Mucosa of rectum (tissue), 2 donors: ENCODE data around the gene RCSD1.

Experiments
- H3K27ac ChIP-seq, 2 donors: one replicate each; pipeline ENCODE4 v1.7.0; 2013; ENCODE audit warnings: inconsistent platforms in 2 of 2, low read depth in 2 of 2, low read length in 2 of 2
- H3K27me3 ChIP-seq, 2 donors: one replicate each; pipeline ENCODE4 v1.7.0; 2013; ENCODE audit warnings: low read length in 2 of 2; ENCODE audit not compliant: control insufficient read depth in 2 of 2, insufficient read depth in 2 of 2
- H3K36me3 ChIP-seq, 2 donors: one replicate each; pipeline ENCODE4 v1.7.0; 2013; ENCODE audit warnings: low read length in 2 of 2; ENCODE audit not compliant: control insufficient read depth in 2 of 2, insufficient read depth in 2 of 2
- H3K4me1 ChIP-seq, 2 donors: one replicate each; pipeline ENCODE4 v1.7.0; 2013; ENCODE audit warnings: low read length in 2 of 2, mild to moderate bottlenecking in 1 of 2; ENCODE audit not compliant: control insufficient read depth in 2 of 2, insufficient read depth in 2 of 2
- H3K4me3 ChIP-seq, 2 donors: one replicate each; pipeline ENCODE4 v1.7.0; 2013; ENCODE audit warnings: low read length in 2 of 2
- H3K9ac ChIP-seq, 2 donors: one replicate each; pipeline ENCODE4 v1.7.0; 2013; ENCODE audit warnings: low read length in 2 of 2, low read depth in 1 of 2, mild to moderate bottlenecking in 1 of 2
- H3K9me3 ChIP-seq, 2 donors: one replicate each; pipeline ENCODE4 v1.7.0; 2013; ENCODE audit warnings: low read length in 2 of 2; ENCODE audit not compliant: control insufficient read depth in 2 of 2
- donor health status: healthy.
- donor health status: Normal muscosa, but diverticular disease.

The RCSD1 gene

DNA sequence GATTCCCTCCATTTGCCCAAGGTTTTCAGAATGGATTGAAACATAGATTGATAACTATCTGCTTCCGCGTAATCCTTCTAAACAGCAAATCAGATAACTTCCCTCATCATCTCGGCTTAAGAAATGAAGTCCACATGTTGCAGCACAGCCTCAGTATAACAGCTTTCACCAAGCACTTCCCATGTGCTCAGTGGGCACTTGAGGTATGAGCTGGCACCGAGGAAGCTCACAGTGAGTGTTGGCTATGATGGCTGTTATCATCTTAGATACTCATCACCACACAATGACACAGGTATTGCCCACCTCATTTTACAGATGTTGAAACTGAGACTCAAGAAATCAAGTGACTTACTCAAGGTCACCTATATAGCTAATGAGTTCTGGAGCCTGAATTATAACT is 43.2 kb downstream of the RCSD1 start:
- no peak overlapping the region for H3K27ac ChIP-seq
- H3K9me3 ChIP-seq, result no peaks in the 10 kb centered on the region
- peaks cover 8 to 23% of the 10 kb centered on the region in 2 donors for H3K4me1 ChIP-seq
- H3K36me3 ChIP-seq, result peaks cover 0 to 11% of the 10 kb centered on the region in 2 donors
- no peaks in the 10 kb centered on the region for H3K27me3 ChIP-seq
- no peak overlapping the region for H3K9ac ChIP-seq
- no peak overlapping the region for H3K4me3 ChIP-seq

DNA sequence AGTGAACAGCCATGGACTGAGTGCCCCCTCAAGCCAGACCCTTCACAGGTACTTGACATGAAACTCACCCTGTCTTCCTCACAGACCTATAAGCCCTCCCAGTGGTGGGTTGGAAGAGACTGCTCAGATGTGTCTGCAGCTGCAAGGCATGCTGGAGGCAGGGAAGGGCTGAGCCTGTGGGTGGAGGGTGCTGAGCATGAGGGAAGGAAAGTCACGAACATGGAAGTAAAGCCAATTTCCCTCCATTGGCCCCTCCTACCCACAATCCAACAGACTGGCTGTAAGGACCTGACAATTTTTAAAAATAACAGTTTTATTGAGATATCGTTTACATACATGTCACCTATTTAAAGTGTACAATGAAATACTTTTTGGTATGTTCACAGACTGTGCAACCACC is 44.1 kb downstream of the RCSD1 start:
- Histone ChIP-seq H3K27me3 (no peaks in the 10 kb centered on the region), H3K36me3 (peaks cover 0 to 11% of the 10 kb centered on the region in 2 donors), H3K9ac (no peak overlapping the region), H3K4me3 (no peak overlapping the region), H3K27ac (no peak overlapping the region), H3K4me1 (peaks cover 8 to 23% of the 10 kb centered on the region in 2 donors), H3K9me3 (no peaks in the 10 kb centered on the region)

DNA sequence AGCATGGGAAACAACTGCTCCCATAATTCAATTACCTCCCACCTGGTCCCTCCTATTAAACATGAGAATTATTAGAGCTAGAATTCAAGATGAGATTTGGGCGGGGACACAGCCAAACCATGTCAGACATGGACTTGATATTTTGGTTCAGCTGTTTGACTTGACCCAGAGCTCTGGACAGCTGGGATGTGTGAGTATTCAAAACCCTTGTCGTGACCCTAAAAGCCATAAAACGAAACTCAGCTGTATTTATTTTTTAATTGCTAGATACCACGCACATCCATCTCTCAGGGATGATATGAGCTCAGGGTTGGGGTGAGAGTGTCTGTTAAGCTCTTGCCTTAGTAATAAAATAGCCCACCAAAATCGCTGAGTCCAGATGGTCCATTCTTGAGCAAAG is 45.4 kb downstream of the RCSD1 start:
- Histone ChIP-seq H3K4me3 (no peak overlapping the region), H3K9me3 (no peaks in the 10 kb centered on the region), H3K27ac (peak overlapping the region in 1 of 2 donors; percentile 1), H3K4me1 (peaks cover 8 to 19% of the 10 kb centered on the region in 2 donors), H3K27me3 (no peaks in the 10 kb centered on the region), H3K9ac (no peak overlapping the region), H3K36me3 (peaks cover 0 to 11% of the 10 kb centered on the region in 2 donors)

DNA sequence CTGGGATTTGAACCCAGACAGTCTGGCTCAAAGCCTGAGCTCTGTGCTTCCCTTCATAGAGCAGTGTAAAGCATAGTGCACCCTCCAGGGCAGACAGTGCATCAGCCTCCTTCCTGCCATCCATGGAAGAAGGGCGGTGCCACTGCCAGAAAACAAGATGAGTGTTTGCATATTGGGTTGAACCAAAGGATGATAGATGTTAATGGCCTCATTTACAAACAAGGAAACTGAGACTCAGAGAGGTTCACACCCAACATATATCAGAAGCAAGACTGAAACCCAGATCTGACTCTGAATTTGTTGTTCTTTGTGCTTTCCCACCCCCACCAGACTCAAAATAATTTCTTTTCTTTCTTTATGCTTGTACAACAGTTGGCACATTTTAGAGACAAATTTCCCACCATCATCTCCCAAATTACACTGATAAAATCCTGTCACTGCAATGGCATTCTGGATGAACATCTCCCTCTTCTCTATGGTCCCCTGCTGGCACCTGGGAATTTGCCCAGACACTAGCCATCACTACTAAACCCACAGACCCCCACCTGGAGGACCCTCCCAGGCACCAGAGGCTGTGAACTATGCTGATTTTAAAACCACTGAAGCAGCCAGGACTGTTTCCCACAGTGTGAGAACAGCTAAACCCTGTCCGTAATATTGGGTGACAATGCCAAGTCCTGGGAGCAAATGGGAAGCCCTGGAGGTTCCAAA is 46.3 kb downstream of the RCSD1 start:
- Histone ChIP-seq H3K27ac (peak overlapping the region in 1 of 2 donors; percentile 1), H3K9ac (no peak overlapping the region), H3K9me3 (no peaks in the 10 kb centered on the region), H3K4me1 (peaks cover 8 to 16% of the 10 kb centered on the region in 2 donors), H3K36me3 (peaks cover 0 to 11% of the 10 kb centered on the region in 2 donors), H3K4me3 (no peak overlapping the region), H3K27me3 (no peaks in the 10 kb centered on the region)

DNA sequence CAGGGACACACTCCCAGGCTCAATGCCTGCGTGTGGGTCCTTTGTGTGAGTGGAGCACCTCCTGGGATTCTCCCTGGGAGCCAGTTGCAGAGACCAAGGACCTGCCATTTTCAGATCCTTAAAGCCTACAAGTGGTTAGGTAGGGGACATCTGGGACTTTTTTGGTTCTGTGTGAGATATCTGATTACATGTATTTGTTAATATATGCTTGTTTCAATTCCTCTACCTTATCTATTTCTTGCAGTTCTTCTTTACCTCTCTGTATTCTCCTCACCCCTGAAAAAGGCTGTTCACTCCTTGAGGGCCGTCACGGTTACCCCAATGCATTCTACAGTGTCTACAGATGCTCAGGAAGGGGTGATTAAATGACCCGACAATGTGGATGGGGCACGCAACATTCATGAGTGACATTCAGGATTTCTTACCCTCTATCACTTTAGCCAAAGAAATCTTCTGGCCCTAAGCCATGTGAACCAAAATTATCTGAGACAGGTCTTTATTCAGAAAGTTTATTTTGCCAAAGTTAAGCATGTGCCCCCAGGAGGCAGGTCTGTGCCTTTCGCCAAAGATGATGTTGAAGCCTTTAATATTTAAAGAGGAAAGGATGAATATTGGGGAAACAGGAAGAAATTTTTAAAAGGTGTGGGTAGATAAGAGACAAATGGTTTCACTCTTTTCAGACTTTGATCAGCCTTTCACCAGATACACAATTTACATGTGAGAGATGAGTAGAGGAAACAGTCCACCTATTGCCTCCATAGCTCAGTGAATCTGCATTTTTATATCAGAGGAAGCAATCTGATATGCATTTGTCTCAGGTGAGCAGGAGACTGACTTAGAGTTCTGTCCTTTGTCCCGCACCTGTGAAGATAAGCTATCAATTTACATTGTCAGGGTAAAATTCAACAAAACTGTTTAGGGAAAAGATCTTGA is 47.1 kb downstream of the RCSD1 start:
- H3K27me3 ChIP-seq, result no peaks in the 10 kb centered on the region
- H3K4me1 ChIP-seq, result peaks cover 11% of the 10 kb centered on the region in 2 donors
- no peak overlapping the region for H3K9ac ChIP-seq
- no peaks in the 10 kb centered on the region for H3K9me3 ChIP-seq
- H3K36me3 ChIP-seq, result peaks cover 3 to 11% of the 10 kb centered on the region in 2 donors
- H3K27ac ChIP-seq, result no peak overlapping the region
- H3K4me3 ChIP-seq, result no peak overlapping the region

DNA sequence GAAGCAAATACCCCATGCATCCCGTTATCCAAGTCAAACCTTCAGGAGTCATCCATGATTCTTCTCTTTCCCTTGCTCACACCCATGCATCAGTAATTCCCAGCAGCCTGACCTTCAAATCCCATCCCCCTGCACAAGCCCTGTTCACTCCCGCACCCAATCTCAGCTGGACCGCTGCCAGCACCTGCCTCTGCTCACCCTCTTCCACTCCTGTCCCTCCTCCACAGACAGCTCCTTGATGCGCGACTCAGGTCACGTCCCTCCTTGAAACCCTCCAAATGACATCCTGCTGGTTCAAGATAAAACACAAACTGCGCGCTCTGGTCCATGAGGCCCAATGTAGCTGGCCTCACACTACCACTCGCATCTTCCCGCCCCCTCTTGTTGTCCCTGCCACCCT is 48.4 kb downstream of the RCSD1 start:
- Histone ChIP-seq H3K9me3 (no peaks in the 10 kb centered on the region), H3K9ac (no peak overlapping the region), H3K4me3 (no peak overlapping the region), H3K4me1 (peaks cover 11% of the 10 kb centered on the region in 2 donors), H3K27ac (no peak overlapping the region), H3K36me3 (peaks cover 3 to 4% of the 10 kb centered on the region in 2 donors), H3K27me3 (no peaks in the 10 kb centered on the region)

DNA sequence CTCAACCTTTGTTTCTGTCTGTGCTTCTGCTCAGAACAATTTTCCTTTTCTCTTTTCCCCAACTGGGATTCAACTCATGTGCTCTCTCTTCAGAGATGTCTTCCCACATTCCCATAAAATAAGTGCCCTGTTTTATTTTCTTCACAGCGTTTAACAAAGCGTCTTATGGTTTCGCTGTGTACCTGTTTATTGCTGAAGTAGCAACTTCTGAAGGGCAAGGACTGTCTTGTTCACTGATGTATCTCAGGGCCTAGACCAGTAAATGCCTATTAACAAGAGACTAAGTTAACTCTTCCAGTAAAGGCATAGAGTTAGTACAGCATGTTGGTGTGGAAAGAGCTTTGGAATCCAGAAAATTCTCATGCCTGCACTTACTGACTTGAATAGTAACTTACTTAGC is 48.8 kb downstream of the RCSD1 start:
- peak overlapping the region in 1 of 2 donors; percentile 4 for H3K27ac ChIP-seq
- no peak overlapping the region for H3K9ac ChIP-seq
- peaks cover 11 to 13% of the 10 kb centered on the region in 2 donors for H3K4me1 ChIP-seq
- no peaks in the 10 kb centered on the region for H3K27me3 ChIP-seq
- no peaks in the 10 kb centered on the region for H3K9me3 ChIP-seq
- H3K4me3 ChIP-seq, result no peak overlapping the region
- peaks cover under 1 to 3% of the 10 kb centered on the region in 2 donors for H3K36me3 ChIP-seq

DNA sequence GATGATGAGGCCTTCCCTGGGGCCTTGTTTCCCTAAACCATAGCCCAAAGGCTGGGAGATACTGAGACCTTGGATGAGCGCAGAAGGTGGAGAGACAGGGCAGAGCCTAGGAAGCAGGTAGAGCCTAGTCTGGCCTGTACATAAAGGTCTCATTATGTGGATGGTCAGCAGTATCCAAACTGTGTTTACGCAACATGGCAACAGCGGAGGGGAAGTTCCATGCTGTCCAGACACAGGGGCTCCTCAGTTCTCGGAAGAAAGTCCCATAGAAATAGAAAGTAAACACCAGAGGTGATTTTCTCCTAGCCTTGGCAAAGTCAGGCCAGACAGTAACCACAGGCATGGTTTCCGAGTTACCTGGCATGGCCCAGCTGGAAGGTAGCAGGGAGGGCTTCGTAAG is 49.7 kb downstream of the RCSD1 start:
- Histone ChIP-seq H3K36me3 (peaks cover 0 to 3% of the 10 kb centered on the region in 2 donors), H3K4me3 (no peak overlapping the region), H3K9ac (no peak overlapping the region), H3K4me1 (peaks cover 11 to 15% of the 10 kb centered on the region in 2 donors), H3K27me3 (no peaks in the 10 kb centered on the region), H3K9me3 (no peaks in the 10 kb centered on the region), H3K27ac (no peak overlapping the region)

DNA sequence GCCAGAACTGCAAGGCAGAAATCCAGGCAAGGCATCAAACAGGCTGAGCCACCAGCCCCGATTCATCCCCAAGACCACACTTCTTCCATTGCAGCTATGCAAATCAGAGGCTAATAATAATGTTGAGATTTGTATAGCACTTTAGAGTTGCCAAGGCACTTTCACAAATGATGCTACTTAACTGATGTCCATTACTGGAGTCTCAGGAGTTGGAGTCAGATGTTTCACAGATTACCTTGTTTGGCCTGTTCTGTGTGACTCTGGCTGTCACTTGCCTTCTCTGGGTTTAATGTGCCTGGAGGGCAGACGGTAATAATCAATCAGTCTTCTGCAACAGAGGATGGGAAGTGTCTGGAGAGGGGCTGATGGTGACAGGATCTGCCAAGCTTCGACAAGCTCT is 51.0 kb downstream of the RCSD1 start:
- peaks cover 10 to 13% of the 10 kb centered on the region in 2 donors for H3K4me1 ChIP-seq
- H3K9ac ChIP-seq, result no peak overlapping the region
- H3K36me3 ChIP-seq, result peaks cover 0 to 5% of the 10 kb centered on the region in 2 donors
- H3K27ac ChIP-seq, result peak overlapping the region in 1 of 2 donors; percentile 35
- no peaks in the 10 kb centered on the region for H3K27me3 ChIP-seq
- H3K9me3 ChIP-seq, result no peaks in the 10 kb centered on the region
- H3K4me3 ChIP-seq, result no peak overlapping the region
